Effector memory CD4-positive, alpha-beta T cell (primary cell): Measurements from ENCODE around the gene CBFA2T3.

ENCODE experiments used
- DNase-seq, 3 donors: peaks; one replicate each; pipeline ENCODE4 v3.0.0-alpha.2; 2020
- H3K27ac ChIP-seq: 2 replicates; pipeline ENCODE4 v1.7.0; 2013; ENCODE audit warnings: mild to moderate bottlenecking, low read length, moderate library complexity; ENCODE audit not compliant: insufficient read depth, poor library complexity, severe bottlenecking
- H3K27me3 ChIP-seq: replicated peaks from 2 replicates; pipeline ENCODE4 v1.7.0; 2013; ENCODE audit warnings: mild to moderate bottlenecking, low read length; ENCODE audit not compliant: insufficient read depth, control insufficient read depth, poor library complexity, severe bottlenecking
- H3K36me3 ChIP-seq: 2 replicates; pipeline ENCODE4 v1.7.0; 2013; ENCODE audit warnings: mild to moderate bottlenecking, low read length, moderate library complexity; ENCODE audit not compliant: control insufficient read depth, insufficient read depth
- H3K4me1 ChIP-seq: 2 replicates; pipeline ENCODE4 v1.7.0; 2013; ENCODE audit warnings: low read length, mild to moderate bottlenecking; ENCODE audit not compliant: control insufficient read depth, insufficient read depth, poor library complexity, severe bottlenecking
- H3K4me3 ChIP-seq: 2 replicates; pipeline ENCODE4 v1.7.0; 2013; ENCODE audit warnings: low read length, low read depth, mild to moderate bottlenecking; ENCODE audit not compliant: insufficient read depth, poor library complexity, severe bottlenecking
- H3K9me3 ChIP-seq: 2 replicates; pipeline ENCODE4 v1.7.0; 2013; ENCODE audit warnings: mild to moderate bottlenecking, low read length, moderate library complexity; ENCODE audit not compliant: control insufficient read depth

Gene CBFA2T3

GRCh38 chr16:88865742-88866141, 111.3 kb downstream of the CBFA2T3 start:
- peaks cover 6% of the 10 kb centered on the region for H3K27me3 ChIP-seq
- no peaks in the 10 kb centered on the region for H3K4me1 ChIP-seq
- H3K4me3 ChIP-seq = no peak overlapping the region
- no peaks in the 10 kb centered on the region for H3K9me3 ChIP-seq
- H3K27ac ChIP-seq = no peak overlapping the region
- no peak for DNase-seq
- H3K36me3 ChIP-seq = peaks cover 20% of the 10 kb centered on the region

- H3K4me1 ChIP-seq = no peaks in the 10 kb centered on the region
- peaks cover 1% of the 10 kb centered on the region for H3K27me3 ChIP-seq
- no peak for DNase-seq
- H3K9me3 ChIP-seq = no peaks in the 10 kb centered on the region
- peaks cover 25% of the 10 kb centered on the region for H3K36me3 ChIP-seq
- H3K27ac ChIP-seq = no peak overlapping the region
- no peak overlapping the region for H3K4me3 ChIP-seq
These were observed 111.7 kb downstream of the CBFA2T3 start for GRCh38 chr16:88865310-88865709.

- no peaks in the 10 kb centered on the region for H3K27me3 ChIP-seq
- H3K9me3 ChIP-seq = no peaks in the 10 kb centered on the region
- H3K4me3 ChIP-seq = no peak overlapping the region
- no peak for DNase-seq
- H3K36me3 ChIP-seq = peaks cover 33% of the 10 kb centered on the region
- no peak overlapping the region for H3K27ac ChIP-seq
- H3K4me1 ChIP-seq = no peaks in the 10 kb centered on the region
These were observed 112.5 kb downstream of the CBFA2T3 start for GRCh38 chr16:88864521-88864920.

- Histone ChIP-seq H3K27me3 (no peaks in the 10 kb centered on the region), H3K27ac (no peak overlapping the region), H3K9me3 (no peaks in the 10 kb centered on the region), H3K4me3 (no peak overlapping the region), H3K4me1 (no peaks in the 10 kb centered on the region), H3K36me3 (peaks cover 37% of the 10 kb centered on the region)
- no peak for DNase-seq
These were observed 112.9 kb downstream of the CBFA2T3 start for GRCh38 chr16:88864099-88864498.

GRCh38 chr16:88863426-88863825, 113.6 kb downstream of the CBFA2T3 start:
- no peaks in the 10 kb centered on the region for H3K9me3 ChIP-seq
- H3K4me1 ChIP-seq = peaks cover under 1% of the 10 kb centered on the region
- H3K36me3 ChIP-seq = peaks cover 41% of the 10 kb centered on the region
- no peak overlapping the region for H3K27ac ChIP-seq
- DNase-seq = no peak
- no peak overlapping the region for H3K4me3 ChIP-seq
- H3K27me3 ChIP-seq = no peaks in the 10 kb centered on the region

GRCh38 chr16:88862968-88863367, 114.0 kb downstream of the CBFA2T3 start:
- Histone ChIP-seq H3K36me3 (peaks cover 41% of the 10 kb centered on the region), H3K27ac (no peak overlapping the region), H3K27me3 (no peaks in the 10 kb centered on the region), H3K4me3 (no peak overlapping the region), H3K9me3 (no peaks in the 10 kb centered on the region), H3K4me1 (peaks cover 5% of the 10 kb centered on the region)
- no peak for DNase-seq

- H3K4me3 ChIP-seq = no peak overlapping the region
- peaks cover 41% of the 10 kb centered on the region for H3K36me3 ChIP-seq
- DNase-seq = no peak
- H3K9me3 ChIP-seq = no peaks in the 10 kb centered on the region
- no peaks in the 10 kb centered on the region for H3K27me3 ChIP-seq
- H3K4me1 ChIP-seq = peaks cover 11% of the 10 kb centered on the region
- H3K27ac ChIP-seq = no peak overlapping the region
These were observed 115.6 kb downstream of the CBFA2T3 start for GRCh38 chr16:88861359-88861758.

- peaks cover 24% of the 10 kb centered on the region for H3K4me1 ChIP-seq
- H3K27me3 ChIP-seq = no peaks in the 10 kb centered on the region
- H3K4me3 ChIP-seq = no peak overlapping the region
- DNase-seq = no peak
- H3K27ac ChIP-seq = no peak overlapping the region
- H3K36me3 ChIP-seq = peaks cover 41% of the 10 kb centered on the region
- H3K9me3 ChIP-seq = no peaks in the 10 kb centered on the region
These were observed 117.5 kb downstream of the CBFA2T3 start for GRCh38 chr16:88859381-88860091.

GRCh38 chr16:88857728-88858339, 119.2 kb downstream of the CBFA2T3 start:
- Histone ChIP-seq H3K27ac (peak overlapping the region; percentile 69), H3K4me3 (peak overlapping the region; percentile 91), H3K9me3 (no peaks in the 10 kb centered on the region), H3K27me3 (no peaks in the 10 kb centered on the region), H3K4me1 (peaks cover 24% of the 10 kb centered on the region), H3K36me3 (peaks cover 41% of the 10 kb centered on the region)
- DNase-seq = peak; percentile 40 to 61 (median 52)
